GM12872 (cell line): Measurements from ENCODE around the gene COL18A1.

Experiments used
- TF ChIP-seq, protein P1 (sequence below): IDR thresholded peaks from 3 replicates; pipeline ENCODE4 v1.5.1; 2011; ENCODE audit warnings: low read depth, mild to moderate bottlenecking, low read length, moderate library complexity; ENCODE audit not compliant: insufficient read depth

Gene COL18A1

DNA sequence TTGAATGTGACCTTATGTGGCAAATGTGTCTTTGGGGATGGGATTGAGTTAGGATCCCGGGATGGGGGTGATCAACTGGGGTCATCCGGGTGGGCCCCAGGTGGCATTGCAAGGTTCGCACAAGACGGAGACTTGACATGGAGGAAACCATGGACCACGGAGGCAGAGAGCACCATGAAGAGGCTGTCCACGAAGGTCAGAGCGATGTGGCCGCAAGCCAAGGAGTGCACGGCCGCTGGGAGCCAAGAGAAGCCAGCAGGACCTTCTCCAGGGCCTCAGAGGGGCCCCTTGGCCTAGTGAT lies 22.3 kb upstream of the COL18A1 start:
- TF ChIP-seq, protein P1, sequence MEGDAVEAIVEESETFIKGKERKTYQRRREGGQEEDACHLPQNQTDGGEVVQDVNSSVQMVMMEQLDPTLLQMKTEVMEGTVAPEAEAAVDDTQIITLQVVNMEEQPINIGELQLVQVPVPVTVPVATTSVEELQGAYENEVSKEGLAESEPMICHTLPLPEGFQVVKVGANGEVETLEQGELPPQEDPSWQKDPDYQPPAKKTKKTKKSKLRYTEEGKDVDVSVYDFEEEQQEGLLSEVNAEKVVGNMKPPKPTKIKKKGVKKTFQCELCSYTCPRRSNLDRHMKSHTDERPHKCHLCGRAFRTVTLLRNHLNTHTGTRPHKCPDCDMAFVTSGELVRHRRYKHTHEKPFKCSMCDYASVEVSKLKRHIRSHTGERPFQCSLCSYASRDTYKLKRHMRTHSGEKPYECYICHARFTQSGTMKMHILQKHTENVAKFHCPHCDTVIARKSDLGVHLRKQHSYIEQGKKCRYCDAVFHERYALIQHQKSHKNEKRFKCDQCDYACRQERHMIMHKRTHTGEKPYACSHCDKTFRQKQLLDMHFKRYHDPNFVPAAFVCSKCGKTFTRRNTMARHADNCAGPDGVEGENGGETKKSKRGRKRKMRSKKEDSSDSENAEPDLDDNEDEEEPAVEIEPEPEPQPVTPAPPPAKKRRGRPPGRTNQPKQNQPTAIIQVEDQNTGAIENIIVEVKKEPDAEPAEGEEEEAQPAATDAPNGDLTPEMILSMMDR, result no peak

DNA sequence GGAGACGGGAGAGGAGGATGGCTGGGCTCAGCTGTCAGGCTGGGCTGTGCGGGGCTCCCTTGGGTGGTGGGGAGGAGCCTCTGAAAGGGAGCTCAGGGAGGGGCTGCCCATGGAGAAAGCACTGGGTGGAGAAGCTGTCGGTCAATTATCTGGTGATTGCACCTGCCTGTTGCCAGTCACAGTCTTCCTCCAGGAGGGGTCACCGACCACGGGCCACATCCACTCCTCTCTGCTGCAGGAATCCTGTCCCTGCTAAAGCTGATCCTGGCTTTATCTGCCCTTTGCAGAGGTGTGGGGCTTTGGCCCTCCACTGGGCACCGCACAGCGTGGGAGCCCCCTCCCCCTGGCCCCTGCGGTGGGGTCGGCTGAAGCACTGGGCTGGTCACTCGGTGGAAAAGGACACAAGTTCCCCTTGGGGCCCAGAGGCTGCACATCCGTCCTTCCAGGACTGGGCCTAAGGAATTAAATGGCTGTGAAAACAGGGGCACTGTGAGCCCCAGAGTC lies 21.8 kb upstream of the COL18A1 start:
- TF ChIP-seq, protein P1, result no peak

DNA sequence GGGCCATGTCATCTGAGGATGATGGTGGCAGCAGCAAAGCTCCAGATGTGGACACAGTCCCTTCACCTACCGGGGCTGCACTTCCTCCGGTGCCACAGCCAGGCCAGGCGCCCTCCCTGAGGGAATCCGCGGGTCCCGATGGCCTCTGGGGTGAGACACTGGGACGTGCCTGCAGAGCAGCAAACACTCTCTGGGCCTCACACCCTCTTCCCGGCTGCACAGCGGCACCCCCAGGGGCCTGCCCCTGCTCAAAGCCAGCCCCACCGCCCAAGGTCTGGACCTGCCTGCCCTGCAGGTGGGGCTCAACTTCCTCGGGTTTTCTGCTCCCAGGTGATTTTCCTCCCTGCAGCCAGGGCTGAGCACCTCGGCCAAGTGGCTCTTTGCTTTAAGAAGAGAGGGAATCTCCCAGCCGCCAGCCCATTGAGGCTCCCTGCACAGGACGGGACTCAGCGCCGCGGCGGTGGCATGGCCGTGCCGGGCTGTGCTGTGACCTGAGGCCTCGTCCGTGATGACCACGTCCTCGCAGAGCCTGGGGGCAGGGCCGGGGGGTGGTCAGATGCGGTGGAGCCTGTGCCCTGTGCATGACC lies 21.3 kb upstream of the COL18A1 start:
- TF ChIP-seq, protein P1, result no peak

DNA sequence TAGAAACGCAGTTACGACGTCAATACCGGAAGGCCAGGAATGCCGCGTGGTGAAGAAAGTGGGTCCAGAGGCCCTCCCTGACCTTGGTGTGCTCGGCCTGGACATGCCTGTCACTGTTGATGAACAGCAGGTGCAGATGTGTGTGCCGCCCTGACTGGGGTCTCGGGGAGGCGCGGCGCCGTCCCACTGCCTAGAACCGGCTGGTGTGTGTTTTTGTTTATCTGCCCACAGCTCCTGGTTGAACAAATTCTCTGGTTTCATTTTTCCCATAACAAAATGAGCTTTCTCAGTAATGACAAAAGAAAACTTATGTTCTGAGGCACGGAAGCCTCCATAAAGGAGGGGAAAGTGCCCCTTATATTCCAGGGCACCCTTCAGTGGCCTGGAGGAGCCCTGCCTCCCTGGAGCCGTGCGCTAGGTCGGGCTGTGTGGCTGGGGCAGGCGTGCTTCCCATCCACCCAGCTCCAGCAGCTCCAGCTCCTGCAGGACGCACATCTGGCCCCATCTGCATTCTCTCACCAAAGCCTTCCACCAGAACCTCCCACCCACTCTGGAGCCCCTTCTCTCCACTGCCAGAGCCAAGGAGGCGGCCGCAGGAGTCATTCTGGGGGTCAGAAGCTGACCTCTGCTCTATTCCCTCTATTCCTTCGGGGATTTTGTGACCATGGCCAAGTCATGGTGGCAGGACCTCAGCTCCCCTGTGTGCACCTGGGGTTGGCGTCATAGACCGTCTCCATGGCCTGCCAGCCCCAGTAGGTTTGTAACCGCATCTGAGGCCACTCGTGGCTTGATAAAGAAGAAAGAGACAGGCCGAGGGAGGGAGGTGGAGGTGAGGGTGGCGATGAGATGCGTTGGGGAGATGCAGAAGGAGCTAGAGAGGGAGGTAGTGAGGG lies 20.1 kb upstream of the COL18A1 start:
- TF ChIP-seq, protein P1, result no peak

DNA sequence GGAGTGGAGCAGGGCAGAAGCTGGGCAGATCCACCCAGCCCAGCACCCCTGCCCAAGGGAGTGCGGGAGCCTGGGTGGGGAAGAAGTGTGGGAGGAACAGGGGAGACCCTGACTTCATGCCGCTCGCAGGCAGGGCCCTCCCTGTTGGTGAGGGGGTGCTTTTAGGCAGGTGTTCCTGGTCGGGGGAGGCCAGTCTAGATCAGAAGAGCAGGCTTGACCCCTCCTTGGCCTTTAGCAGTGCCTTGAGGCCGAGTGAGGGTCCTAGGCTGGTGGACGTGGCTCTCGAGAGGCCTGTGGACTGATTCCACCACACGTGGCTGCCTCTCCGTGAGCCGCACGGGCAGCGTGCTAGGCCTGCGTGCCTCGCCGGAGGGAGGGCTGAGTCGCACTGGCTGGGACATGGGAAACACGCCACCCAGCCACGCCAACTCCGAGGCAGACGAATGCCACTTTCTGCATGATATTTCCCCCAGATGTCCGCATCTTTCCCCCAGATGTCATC lies 19.4 kb upstream of the COL18A1 start:
- TF ChIP-seq, protein P1, result no peak

DNA sequence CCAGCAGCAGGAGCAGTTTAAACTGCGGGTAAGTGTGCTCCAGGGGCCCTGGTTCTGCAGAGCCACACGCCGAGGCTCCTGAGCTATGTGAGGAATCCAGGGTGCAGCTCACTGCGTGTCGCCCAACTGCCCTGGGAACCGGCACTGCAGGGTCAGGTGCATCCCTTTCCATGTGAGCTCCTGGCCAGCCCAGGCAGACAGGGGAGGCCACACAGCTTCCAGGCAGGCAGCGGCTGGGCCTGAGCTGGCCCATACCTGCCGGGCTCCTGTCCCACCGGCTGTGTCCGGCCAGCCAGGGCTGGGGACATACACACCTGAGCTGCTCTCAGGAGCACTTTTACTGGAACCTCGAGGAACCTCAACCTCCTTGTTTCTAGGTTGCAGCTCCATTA lies 18.6 kb upstream of the COL18A1 start:
- TF ChIP-seq, protein P1, result no peak

DNA sequence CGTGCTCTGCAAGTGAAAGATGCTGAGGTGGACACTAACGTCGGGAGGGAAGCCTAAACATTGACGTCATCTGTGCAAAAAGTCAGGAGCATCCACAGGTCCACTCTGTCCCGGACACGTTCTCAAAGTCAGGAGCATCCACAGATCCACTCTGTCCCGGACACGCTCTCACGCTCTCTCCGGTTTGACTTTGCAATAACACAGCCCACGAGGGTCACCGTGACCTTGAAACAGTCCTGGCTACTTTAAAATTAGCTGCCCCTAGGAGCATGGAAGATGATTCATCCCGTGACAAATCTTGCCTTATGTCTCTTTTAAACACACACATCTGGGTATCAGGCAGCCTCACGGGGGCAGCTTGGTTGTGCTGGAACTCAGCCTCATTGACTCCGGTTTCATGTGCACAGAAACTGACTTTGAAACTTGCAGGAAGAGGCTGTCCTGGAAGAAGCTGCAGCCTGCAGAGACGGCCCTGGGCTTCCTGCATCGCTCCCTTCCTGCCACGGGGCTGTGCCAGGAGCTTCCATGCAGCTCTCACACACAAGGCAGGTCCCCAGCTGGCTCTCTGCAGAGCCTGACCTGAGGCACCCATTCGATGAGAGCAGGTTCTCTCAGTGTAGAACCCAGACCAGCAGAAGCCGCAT lies 18.1 kb upstream of the COL18A1 start:
- TF ChIP-seq, protein P1, result no peak
